Measurements from ENCODE around the gene TLL1. TPM values are rescaled to one million over a fixed set of nuclear protein-coding genes. Genes with fewer than 3 reads are reported as not detected.

TLL1 gene
- polyA plus RNA-seq, 1 experiment = not detected

DNA sequence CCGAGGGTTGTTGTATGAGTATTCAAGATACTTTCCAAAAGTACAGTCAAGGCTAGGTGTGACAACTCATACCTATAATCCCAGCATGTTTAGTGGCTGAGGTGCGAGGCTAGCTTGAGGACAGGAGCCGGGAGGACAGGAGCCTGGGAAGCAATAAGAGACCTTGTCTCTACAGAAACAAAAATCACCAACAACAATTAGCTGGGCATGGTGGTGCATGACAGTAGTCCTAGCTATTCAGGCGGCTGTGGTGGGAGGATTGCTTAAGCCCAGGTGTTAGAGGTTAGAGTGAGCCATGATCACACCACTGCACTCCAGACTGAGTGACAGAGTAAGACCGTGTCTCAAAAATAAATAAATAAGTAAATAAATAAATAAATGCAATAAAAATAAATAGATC, 91.6 kb downstream of the TLL1 start:
- Histone ChIP-seq H3K9me3 (ENCODE audit: control insufficient read depth, insufficient read depth, low read length) (no peaks in the 10 kb centered on the region; the same call in 1 of the 2 replicates), H3K4me3 (ENCODE audit: low read depth, low read length) (no peak overlapping the region), H3K27me3 (ENCODE audit: control insufficient read depth, insufficient read depth, low read length) (no peaks in the 10 kb centered on the region), H3K27ac (ENCODE audit: low read depth, low read length) (no peak overlapping the region)
- TF ChIP-seq, protein P1, sequence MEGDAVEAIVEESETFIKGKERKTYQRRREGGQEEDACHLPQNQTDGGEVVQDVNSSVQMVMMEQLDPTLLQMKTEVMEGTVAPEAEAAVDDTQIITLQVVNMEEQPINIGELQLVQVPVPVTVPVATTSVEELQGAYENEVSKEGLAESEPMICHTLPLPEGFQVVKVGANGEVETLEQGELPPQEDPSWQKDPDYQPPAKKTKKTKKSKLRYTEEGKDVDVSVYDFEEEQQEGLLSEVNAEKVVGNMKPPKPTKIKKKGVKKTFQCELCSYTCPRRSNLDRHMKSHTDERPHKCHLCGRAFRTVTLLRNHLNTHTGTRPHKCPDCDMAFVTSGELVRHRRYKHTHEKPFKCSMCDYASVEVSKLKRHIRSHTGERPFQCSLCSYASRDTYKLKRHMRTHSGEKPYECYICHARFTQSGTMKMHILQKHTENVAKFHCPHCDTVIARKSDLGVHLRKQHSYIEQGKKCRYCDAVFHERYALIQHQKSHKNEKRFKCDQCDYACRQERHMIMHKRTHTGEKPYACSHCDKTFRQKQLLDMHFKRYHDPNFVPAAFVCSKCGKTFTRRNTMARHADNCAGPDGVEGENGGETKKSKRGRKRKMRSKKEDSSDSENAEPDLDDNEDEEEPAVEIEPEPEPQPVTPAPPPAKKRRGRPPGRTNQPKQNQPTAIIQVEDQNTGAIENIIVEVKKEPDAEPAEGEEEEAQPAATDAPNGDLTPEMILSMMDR (IDR thresholded peaks at IDR 0.05; ENCODE audit: low read depth, low read length) = no peak
- ChIA-PET POLR2A (no interaction called here), CTCF (no interaction called here)
- no peak for DNase-seq (ENCODE audit: low read depth, low spot score)

DNA sequence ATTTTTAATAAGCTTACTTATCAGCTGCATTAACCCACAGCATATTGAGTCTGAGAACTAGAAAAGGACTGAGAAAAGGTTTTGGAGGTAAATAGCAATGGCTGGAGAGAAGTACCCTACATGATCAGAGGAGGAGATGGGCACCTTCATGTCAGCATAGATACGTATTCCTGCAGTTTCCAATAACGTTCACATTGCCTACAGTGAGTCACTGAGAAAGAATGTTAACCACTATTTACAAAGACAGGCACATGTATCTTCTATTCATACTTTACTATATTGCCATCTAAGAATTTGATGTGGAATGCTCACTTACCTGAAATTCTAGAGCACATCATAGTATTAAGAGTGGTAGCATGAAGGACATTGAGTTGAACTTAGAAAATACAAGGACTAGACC, 92.5 kb downstream of the TLL1 start:
- H3K27me3 ChIP-seq (ENCODE audit: control insufficient read depth, insufficient read depth, low read length) = no peaks in the 10 kb centered on the region
- no peak for DNase-seq (ENCODE audit: low read depth, low spot score)
- no peak overlapping the region for H3K4me3 ChIP-seq (ENCODE audit: low read depth, low read length)
- no peak overlapping the region for H3K27ac ChIP-seq (ENCODE audit: low read depth, low read length)
- POLR2A ChIA-PET = no interaction called here
- TF ChIP-seq, protein P1 (IDR thresholded peaks at IDR 0.05; ENCODE audit: low read depth, low read length) = no peak
- H3K9me3 ChIP-seq (ENCODE audit: control insufficient read depth, insufficient read depth, low read length) = no peaks in the 10 kb centered on the region; the same call in 1 of the 2 replicates
- CTCF ChIA-PET = no interaction called here

DNA sequence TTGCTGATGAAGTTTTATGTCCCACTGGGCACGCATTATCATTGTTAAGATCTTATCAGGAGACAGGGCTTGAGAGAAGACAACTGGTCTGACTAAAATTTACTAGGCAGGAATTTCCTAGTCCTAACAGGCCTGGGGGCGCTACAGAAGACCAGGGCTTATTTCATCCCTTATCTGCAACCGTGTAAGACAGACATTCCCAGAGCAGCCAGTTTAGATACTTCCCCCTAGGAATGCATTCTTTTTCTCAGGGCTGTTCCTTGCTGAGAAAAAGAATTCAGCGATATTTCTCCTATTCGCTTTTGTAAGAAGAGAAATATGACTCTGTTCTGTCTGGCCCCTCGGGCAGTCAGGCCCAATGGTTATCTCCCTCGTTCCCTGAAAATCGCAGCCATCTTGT, 93.8 kb downstream of the TLL1 start:
- ChIA-PET CTCF (no interaction called here), POLR2A (no interaction called here)
- H3K27ac ChIP-seq (ENCODE audit: low read depth, low read length) = no peak overlapping the region
- H3K27me3 ChIP-seq (ENCODE audit: control insufficient read depth, insufficient read depth, low read length) = no peaks in the 10 kb centered on the region
- TF ChIP-seq, protein P1 (IDR thresholded peaks at IDR 0.05; ENCODE audit: low read depth, low read length) = no peak
- no peaks in the 10 kb centered on the region; the same call in 1 of the 2 replicates for H3K9me3 ChIP-seq (ENCODE audit: control insufficient read depth, insufficient read depth, low read length)
- DNase-seq (ENCODE audit: low read depth, low spot score) = no peak
- no peak overlapping the region for H3K4me3 ChIP-seq (ENCODE audit: low read depth, low read length)

DNA sequence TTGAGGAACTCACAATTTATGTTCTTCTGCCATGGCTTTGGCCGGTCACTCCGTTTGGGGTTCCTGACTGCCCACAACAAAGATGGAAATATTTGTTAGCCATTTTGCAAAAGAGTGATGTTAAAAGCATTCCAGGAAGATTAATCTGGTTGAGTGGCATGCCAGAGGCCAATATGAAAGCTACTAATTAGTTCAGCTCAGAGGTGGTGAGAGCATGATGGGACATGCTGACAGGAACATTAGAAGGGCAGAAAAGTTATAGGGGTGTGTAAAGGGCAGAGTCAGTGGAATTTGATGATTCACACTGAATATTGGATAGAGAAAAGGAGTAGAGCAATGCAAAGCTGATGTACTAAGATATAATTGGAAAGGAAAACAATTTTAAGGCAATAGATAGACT, 94.4 kb downstream of the TLL1 start:
- no peak for DNase-seq (ENCODE audit: low read depth, low spot score)
- TF ChIP-seq, protein P1 (IDR thresholded peaks at IDR 0.05; ENCODE audit: low read depth, low read length) = no peak
- Histone ChIP-seq H3K9me3 (ENCODE audit: control insufficient read depth, insufficient read depth, low read length) (no peaks in the 10 kb centered on the region; the same call in 1 of the 2 replicates), H3K27me3 (ENCODE audit: control insufficient read depth, insufficient read depth, low read length) (no peaks in the 10 kb centered on the region), H3K27ac (ENCODE audit: low read depth, low read length) (no peak overlapping the region), H3K4me3 (ENCODE audit: low read depth, low read length) (no peak overlapping the region)
- ChIA-PET CTCF (no interaction called here), POLR2A (no interaction called here)

DNA sequence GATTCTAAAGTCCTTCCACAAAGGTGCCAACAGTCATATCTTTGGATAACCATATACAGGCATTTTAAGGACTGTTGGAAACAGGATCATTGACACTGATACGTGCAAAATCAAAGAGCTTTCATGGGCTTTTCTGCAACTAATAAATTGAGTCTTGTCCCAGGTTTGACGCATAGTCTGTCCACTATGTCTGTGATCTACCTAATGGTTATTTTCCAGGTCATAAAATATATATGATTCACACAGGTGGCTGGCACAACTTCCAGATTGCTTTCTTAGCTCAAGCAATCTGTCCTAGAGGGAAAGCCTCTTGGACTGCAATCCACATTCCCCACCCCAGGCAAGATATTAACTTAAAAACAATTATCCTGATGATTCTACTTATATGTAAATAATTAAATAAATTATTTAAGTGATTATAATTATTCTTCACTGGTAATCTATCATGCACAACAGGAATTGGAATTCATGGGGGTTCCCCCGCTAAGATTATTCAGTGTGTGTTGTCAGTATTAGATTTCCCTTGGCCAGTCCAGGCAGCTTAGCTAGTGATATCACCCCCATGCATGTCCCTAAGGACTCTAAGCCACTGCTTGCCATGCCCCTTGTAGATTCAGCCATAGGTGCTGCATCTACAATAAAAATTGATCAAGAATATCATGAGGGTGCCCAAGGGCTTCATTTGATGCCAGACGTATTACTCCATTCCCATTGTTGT, 97.8 kb downstream of the TLL1 start:
- POLR2A ChIA-PET = no interaction called here
- CTCF ChIA-PET = no interaction called here

More for the DNA sequence above, 97.8 kb downstream of the TLL1 start:
- Histone ChIP-seq H3K27ac (ENCODE audit: low read depth, low read length) (no peak overlapping the region), H3K4me3 (ENCODE audit: low read depth, low read length) (no peak overlapping the region), H3K27me3 (ENCODE audit: control insufficient read depth, insufficient read depth, low read length) (no peaks in the 10 kb centered on the region), H3K9me3 (ENCODE audit: control insufficient read depth, insufficient read depth, low read length) (no peaks in the 10 kb centered on the region; the same call in 1 of the 2 replicates)
- no peak for DNase-seq (ENCODE audit: low read depth, low spot score)
- TF ChIP-seq, protein P1 (IDR thresholded peaks at IDR 0.05; ENCODE audit: low read depth, low read length) = no peak

Measured in AG04450 (cell line).